ENCODE measurements around the gene TXK. TPM values are rescaled to one million over a fixed set of nuclear protein-coding genes. Genes with fewer than 3 reads are reported as not detected.
A peak's percentile ranks its signal among the peaks of the same experiment; 100 is the strongest.

The TXK gene
- total RNA-seq, 1 experiment from 2014 or later = 1.4 TPM

GRCh38 chr4:48149827-48150370 lies 15.8 kb upstream of the TXK start:
- no peak for DNase-seq (ENCODE audit: low spot score)
- Histone ChIP-seq H3K27ac (ENCODE audit: low read depth, low read length, poor library complexity, severe bottlenecking) (peak overlapping the region; percentile 15), H3K4me1 (ENCODE audit: insufficient read depth, low read length, poor library complexity, severe bottlenecking) (peaks cover 36% of the 10 kb centered on the region), H3K9me3 (ENCODE audit: low read depth, low read length, poor library complexity, severe bottlenecking) (peaks cover 17% of the 10 kb centered on the region), H3K4me3 (ENCODE audit: low read depth, low read length, poor library complexity, severe bottlenecking) (no peak overlapping the region), H3K36me3 (ENCODE audit: insufficient read depth, low read length, poor library complexity, severe bottlenecking) (no peaks in the 10 kb centered on the region), H3K27me3 (replicated peaks; ENCODE audit: insufficient read depth, low read depth, low read length, poor library complexity) (no peaks in the 10 kb centered on the region)
- POLR2A ChIA-PET (ENCODE audit: low non-redundant PET) = no interaction called here
- TF ChIP-seq CTCF (conservative IDR thresholded peaks at IDR 0.05; ENCODE audit: low read depth, low read length) (no peak), EZH2 (IDR thresholded peaks at IDR 0.05; ENCODE audit: borderline replicate concordance, low read depth, low read length, poor library complexity, severe bottlenecking) (no peak)
- no TSS peak for BruUV-seq (replicated peaks)
- intact Hi-C loops (cut with micrococcal nuclease; ENCODE audit: unreplicated experiment) = loop anchor here (10.0 kb wide), 1 partner anchor 115 kb away; no protein-coding TSS in a partner anchor
- CTCF ChIA-PET = no interaction called here

- POLR2A ChIA-PET (ENCODE audit: low non-redundant PET) = no interaction called here
- no peak overlapping the region for H3K4me3 ChIP-seq (ENCODE audit: low read depth, low read length, poor library complexity, severe bottlenecking)
- no TSS peak for BruUV-seq (replicated peaks)
- CTCF ChIA-PET = no interaction called here
- H3K27ac ChIP-seq (ENCODE audit: low read depth, low read length, poor library complexity, severe bottlenecking) = no peak overlapping the region
- TF ChIP-seq CTCF (conservative IDR thresholded peaks at IDR 0.05; ENCODE audit: low read depth, low read length) = no peak
- H3K27me3 ChIP-seq (replicated peaks; ENCODE audit: insufficient read depth, low read depth, low read length, poor library complexity) = no peaks in the 10 kb centered on the region
- no peaks in the 10 kb centered on the region for H3K9me3 ChIP-seq (ENCODE audit: low read depth, low read length, poor library complexity, severe bottlenecking)
- peaks cover 36% of the 10 kb centered on the region for H3K4me1 ChIP-seq (ENCODE audit: insufficient read depth, low read length, poor library complexity, severe bottlenecking)
- DNase-seq (ENCODE audit: low spot score) = no peak
- intact Hi-C loops (cut with micrococcal nuclease; ENCODE audit: unreplicated experiment) = loop anchor here (10.0 kb wide), 1 partner anchor 113 kb away; no protein-coding TSS in a partner anchor
- no peaks in the 10 kb centered on the region for H3K36me3 ChIP-seq (ENCODE audit: insufficient read depth, low read length, poor library complexity, severe bottlenecking)
These were observed 13.6 kb upstream of the TXK start for GRCh38 chr4:48147621-48148020.

GRCh38 chr4:48141048-48141447 lies 7.0 kb upstream of the TXK start:
- POLR2A ChIA-PET (ENCODE audit: low non-redundant PET) = no interaction called here
- no TSS peak for BruUV-seq (replicated peaks)
- Histone ChIP-seq H3K27me3 (replicated peaks; ENCODE audit: insufficient read depth, low read depth, low read length, poor library complexity) (no peaks in the 10 kb centered on the region), H3K9me3 (ENCODE audit: low read depth, low read length, poor library complexity, severe bottlenecking) (no peaks in the 10 kb centered on the region), H3K4me1 (ENCODE audit: insufficient read depth, low read length, poor library complexity, severe bottlenecking) (peaks cover 17% of the 10 kb centered on the region), H3K4me3 (ENCODE audit: low read depth, low read length, poor library complexity, severe bottlenecking) (no peak overlapping the region), H3K27ac (ENCODE audit: low read depth, low read length, poor library complexity, severe bottlenecking) (no peak overlapping the region), H3K36me3 (ENCODE audit: insufficient read depth, low read length, poor library complexity, severe bottlenecking) (no peaks in the 10 kb centered on the region)
- TF ChIP-seq EZH2 (IDR thresholded peaks at IDR 0.05; ENCODE audit: borderline replicate concordance, low read depth, low read length, poor library complexity, severe bottlenecking) (no peak), CTCF (conservative IDR thresholded peaks at IDR 0.05; ENCODE audit: low read depth, low read length) (peak; percentile 68)
- CTCF ChIA-PET = interaction anchor here (0.7 kb wide), 1 partner anchor 54 kb away, joined by 3 read pairs; no protein-coding TSS in a partner anchor
- DNase-seq (ENCODE audit: low spot score) = peak; percentile 71
- intact Hi-C loops (cut with micrococcal nuclease; ENCODE audit: unreplicated experiment) = loop anchor here (1.0 to 10.0 kb wide), 5 partner anchors 54 to 406 kb away; no protein-coding TSS in a partner anchor
